ENCODE measurements around the gene TTC17. TPM values are rescaled to one million over a fixed set of nuclear protein-coding genes. Genes with fewer than 3 reads are reported as not detected.
"Not testable (repeated sequence)": the region's sequence is repeated elsewhere in the genome, so short reads cannot be mapped to it uniquely, and the experiment has no call there.

Gene TTC17
- total RNA-seq, 1 experiment from 2014 or later: 41.5 TPM

DNA sequence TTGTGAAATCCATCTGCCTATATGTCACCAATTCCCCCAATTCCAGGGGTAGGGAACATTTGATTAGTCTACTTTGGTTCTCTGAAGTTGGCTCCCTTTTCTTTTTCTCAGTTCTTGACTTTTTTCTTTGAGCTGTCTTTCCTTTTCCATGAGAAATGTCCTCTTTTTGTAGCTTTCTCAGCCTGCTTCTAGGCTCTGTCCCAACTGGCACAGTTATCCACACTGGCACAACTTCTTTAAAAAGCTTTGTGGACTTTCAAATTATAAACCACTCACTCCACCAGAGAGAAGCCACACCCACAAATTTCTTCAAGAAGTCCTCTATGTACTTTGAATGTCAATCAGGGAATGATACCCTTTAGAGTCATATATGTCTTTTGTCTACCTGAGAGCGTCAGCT is 100.5 kb downstream of the TTC17 start:
- peaks cover 10% of the 10 kb centered on the region for H3K36me3 ChIP-seq (replicated peaks; ENCODE audit: control insufficient read depth, insufficient read depth, low read length)
- no peak overlapping the region for H3K4me3 ChIP-seq (ENCODE audit: insufficient read depth, low read depth, low read length)
- DNase-seq: no peak
- H3K27me3 ChIP-seq (ENCODE audit: control insufficient read depth, insufficient read depth, low read length): no peaks in the 10 kb centered on the region

DNA sequence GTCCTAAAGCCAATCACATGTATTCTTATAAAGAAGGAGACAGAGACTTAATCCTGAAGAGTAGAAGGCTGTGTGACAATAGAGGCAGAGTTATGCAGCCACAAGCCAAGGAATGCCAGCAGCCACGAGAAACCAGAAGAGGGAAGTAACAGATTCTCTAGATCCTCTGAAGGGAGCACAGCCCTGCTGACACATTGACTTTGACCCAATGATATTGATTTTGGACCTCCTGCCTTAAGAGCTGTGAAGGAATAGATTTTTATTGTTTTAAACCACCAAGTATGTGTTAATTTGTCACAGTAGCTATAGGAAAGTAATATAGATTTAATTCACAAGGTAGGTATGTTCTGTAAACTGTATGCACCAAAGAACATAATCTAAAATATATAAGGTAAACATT is 103.6 kb downstream of the TTC17 start:
- no peaks in the 10 kb centered on the region for H3K27me3 ChIP-seq (ENCODE audit: control insufficient read depth, insufficient read depth, low read length)
- H3K36me3 ChIP-seq (replicated peaks; ENCODE audit: control insufficient read depth, insufficient read depth, low read length): peaks cover 13% of the 10 kb centered on the region
- no peak for DNase-seq
- no peak overlapping the region for H3K4me3 ChIP-seq (ENCODE audit: insufficient read depth, low read depth, low read length)

DNA sequence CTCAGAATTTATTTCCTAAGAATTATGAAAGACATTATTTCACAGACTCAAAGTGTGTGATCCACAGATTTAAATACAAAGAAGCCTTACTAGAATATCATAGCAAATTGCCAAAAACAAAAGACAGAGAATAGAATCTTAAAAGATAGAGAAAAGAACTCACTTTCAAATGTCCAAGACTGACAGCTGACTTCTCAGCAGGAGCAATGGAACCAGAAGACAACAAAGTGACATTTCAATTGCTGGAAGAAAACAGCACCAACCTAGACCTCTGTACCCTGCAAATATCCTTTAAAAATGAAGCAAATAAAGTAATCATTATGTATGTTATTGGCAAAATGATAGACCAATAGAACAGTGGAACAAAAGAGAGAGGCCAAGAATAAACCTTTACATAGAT is 109.2 kb downstream of the TTC17 start:
- Histone ChIP-seq H3K27me3 (ENCODE audit: control insufficient read depth, insufficient read depth, low read length) (no peaks in the 10 kb centered on the region), H3K4me3 (ENCODE audit: insufficient read depth, low read depth, low read length) (no peak overlapping the region), H3K36me3 (replicated peaks; ENCODE audit: control insufficient read depth, insufficient read depth, low read length) (peaks cover 3% of the 10 kb centered on the region)
- DNase-seq: no peak

DNA sequence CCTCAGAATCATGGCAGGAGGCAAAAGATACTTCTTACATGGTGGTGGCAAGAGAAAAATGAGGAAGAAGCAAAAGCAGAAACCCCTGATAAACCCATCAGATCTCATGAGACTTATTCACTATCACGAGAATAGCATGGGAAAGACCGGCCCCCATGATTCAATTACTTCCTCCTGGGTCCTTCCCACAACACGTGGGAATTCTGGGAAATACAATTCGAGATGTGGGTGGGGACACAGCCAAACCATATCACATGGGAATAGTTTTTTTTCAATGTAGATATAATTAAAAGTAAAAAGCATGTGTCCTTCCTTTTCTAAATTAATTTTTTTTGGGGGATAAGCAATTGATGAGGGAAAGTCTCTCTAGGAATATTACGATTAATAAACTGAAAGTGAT is 118.8 kb downstream of the TTC17 start:
- not testable (repeated sequence) for H3K4me3 ChIP-seq (ENCODE audit: insufficient read depth, low read depth, low read length)

DNA sequence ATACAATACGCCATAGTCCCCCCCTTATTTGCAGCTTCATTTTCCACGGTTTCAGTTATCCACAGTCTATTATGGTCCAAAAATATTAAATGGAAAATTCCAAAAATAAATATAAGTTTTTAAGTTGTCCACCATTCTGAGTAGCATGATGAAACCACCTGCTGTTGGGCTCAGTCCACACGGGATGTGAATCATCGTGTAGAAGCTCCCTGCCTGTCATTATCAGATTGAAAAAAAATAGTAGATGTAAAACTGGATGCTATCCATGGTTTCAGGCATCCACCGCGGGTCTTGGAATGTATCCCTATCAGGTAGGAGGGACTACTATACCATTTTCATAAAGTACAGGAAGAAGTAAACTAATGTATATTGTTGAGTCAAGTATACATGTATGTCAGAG is 127.4 kb downstream of the TTC17 start:
- no peaks in the 10 kb centered on the region for H3K27me3 ChIP-seq (ENCODE audit: control insufficient read depth, insufficient read depth, low read length)
- no peak for DNase-seq
- peaks cover 6% of the 10 kb centered on the region for H3K36me3 ChIP-seq (replicated peaks; ENCODE audit: control insufficient read depth, insufficient read depth, low read length)
- no peak overlapping the region for H3K4me3 ChIP-seq (ENCODE audit: insufficient read depth, low read depth, low read length)

More for the DNA sequence above, 118.8 kb downstream of the TTC17 start:
- DNase-seq; H3K36me3 ChIP-seq (replicated peaks; ENCODE audit: control insufficient read depth, insufficient read depth, low read length); H3K27me3 ChIP-seq (ENCODE audit: control insufficient read depth, insufficient read depth, low read length): not testable (repeated sequence)

DNA sequence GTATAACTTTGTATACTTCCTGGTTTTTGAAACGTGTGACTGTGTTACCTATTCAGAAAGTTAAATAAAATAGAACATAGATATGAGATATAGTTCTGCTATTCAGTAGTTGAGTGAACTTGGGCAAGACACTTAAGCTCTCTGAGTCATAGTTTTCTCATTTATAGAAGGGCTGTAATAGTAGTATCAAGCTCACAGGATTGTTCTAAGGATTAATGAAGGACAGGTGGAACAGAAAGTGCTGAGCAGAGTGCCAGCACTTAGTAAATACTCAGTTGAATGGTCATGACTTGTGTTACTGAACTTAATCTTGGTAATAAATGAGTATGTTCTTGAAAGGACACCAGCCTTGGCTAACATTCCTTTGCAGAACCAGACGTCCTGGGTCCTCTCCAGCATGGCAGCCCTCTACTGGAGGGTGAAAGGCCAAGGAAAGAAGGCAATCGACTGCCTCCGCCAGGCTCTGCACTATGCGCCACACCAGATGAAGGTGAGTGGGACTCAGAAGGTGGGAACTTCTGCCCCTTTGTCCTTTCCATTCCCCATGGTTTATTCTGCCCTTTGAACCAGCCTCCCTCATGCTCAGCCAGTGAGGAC is 131.2 kb downstream of the TTC17 start:
- DNase-seq: no peak
- no peaks in the 10 kb centered on the region for H3K27me3 ChIP-seq (ENCODE audit: control insufficient read depth, insufficient read depth, low read length)
- H3K36me3 ChIP-seq (replicated peaks; ENCODE audit: control insufficient read depth, insufficient read depth, low read length): peaks cover 10% of the 10 kb centered on the region
- H3K4me3 ChIP-seq (ENCODE audit: insufficient read depth, low read depth, low read length): no peak overlapping the region

DNA sequence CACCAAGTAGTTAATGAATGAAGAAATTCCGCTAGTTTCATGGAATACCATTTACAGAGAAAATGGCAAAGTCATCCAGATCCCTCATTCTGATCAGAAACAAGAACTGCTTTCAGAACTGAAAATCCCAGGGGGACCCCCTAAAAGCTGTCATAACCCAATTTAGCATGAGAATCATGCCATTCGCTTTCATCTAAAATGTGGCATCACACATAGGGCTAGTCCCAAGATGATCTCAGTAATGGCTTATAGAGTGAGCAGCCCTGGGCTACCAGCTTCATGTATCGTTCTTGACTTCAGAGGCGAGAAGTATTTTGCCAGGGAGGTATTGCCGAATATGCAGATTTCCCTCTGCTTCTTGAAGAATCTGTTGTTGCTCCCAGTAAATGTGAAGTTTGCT is 134.0 kb downstream of the TTC17 start:
- Histone ChIP-seq H3K27me3 (ENCODE audit: control insufficient read depth, insufficient read depth, low read length) (no peaks in the 10 kb centered on the region), H3K4me3 (ENCODE audit: insufficient read depth, low read depth, low read length) (no peak overlapping the region), H3K36me3 (replicated peaks; ENCODE audit: control insufficient read depth, insufficient read depth, low read length) (peaks cover 10% of the 10 kb centered on the region)
- DNase-seq: no peak

DNA sequence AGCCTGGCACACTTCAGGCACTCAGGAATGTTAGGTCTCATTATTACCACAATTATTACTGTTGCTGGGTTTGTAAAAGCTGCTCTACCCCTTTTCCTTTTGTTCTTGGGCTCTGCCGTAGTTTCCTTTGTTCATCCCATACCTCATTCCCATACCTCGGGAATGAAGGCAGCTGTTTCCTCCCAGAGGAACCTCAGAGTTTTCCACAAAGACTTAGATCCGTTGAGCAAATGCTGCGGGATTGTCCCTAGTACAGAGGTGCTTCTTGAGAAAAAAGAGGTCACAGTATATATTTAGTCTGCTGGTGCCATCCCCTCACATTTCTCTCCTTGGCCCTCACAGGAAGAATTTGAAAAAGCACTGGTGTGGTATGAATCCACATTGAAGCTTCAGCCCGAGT is 134.7 kb downstream of the TTC17 start:
- no peaks in the 10 kb centered on the region for H3K27me3 ChIP-seq (ENCODE audit: control insufficient read depth, insufficient read depth, low read length)
- H3K36me3 ChIP-seq (replicated peaks; ENCODE audit: control insufficient read depth, insufficient read depth, low read length): peaks cover 10% of the 10 kb centered on the region
- no peak for DNase-seq
- H3K4me3 ChIP-seq (ENCODE audit: insufficient read depth, low read depth, low read length): no peak overlapping the region

DNA sequence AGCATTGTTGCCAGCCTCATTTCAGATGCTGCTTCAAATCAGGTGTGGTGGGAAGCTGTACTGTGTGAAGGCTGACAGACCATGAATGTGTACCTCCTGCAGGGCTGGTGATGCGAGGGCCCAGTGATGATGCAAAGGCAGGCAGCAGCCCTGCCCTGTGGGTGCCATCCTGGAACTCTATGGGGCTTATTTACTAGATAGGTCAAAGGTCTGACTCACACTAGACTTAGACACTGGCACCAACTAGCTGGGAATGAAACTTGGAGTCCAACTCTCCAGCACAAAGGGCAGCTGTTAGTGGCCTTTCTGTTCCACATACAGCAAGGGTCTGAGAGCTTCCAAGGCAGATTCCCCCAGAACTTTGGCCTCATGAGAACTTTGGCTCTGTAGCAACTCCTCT is 138.4 kb downstream of the TTC17 start:
- Histone ChIP-seq H3K36me3 (replicated peaks; ENCODE audit: control insufficient read depth, insufficient read depth, low read length) (no peaks in the 10 kb centered on the region; the same call in 1 of the 2 replicates), H3K4me3 (ENCODE audit: insufficient read depth, low read depth, low read length) (no peak overlapping the region), H3K27me3 (ENCODE audit: control insufficient read depth, insufficient read depth, low read length) (no peaks in the 10 kb centered on the region)
- DNase-seq: no peak

DNA sequence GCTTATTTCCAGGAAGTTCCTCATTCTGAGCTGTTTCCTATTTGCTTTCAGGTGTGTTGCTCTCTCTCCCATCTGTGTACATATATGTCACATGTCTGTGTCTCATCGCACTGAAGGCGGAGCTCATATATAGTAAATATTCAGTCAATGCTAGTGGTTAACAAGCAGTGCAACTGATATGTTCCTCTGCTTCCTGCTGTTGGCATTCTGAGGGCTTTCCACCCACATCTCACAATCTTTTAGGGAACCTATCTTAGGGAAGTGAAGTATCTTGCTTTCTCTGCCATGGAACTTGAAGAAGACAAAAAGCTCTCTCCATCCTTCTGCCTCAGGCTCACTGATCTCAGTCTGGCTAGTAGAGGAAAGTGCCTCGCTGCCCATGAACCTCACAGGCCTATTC is 139.8 kb downstream of the TTC17 start:
- Histone ChIP-seq H3K4me3 (ENCODE audit: insufficient read depth, low read depth, low read length) (no peak overlapping the region), H3K36me3 (replicated peaks; ENCODE audit: control insufficient read depth, insufficient read depth, low read length) (no peaks in the 10 kb centered on the region), H3K27me3 (ENCODE audit: control insufficient read depth, insufficient read depth, low read length) (no peaks in the 10 kb centered on the region)
- no peak for DNase-seq

DNA sequence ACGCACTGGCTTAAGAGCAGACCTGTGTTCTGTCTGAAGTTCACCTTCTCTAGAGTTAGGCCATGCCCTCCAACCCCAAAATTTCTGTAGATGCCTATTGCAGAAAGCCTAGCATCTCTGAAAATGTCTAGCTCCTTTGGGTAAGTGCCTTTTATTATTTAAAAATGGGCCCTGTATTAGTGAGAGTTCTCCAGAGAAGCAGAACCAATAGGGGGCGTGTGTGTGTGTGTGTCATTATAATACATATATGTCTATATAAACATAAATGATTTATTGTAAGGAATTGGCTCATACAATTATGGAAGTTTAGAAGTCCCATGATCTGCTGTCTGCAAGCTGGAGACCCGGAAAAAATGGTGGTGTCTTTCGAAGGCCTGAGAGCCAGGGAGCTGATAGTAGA is 144.7 kb downstream of the TTC17 start:
- Histone ChIP-seq H3K4me3 (ENCODE audit: insufficient read depth, low read depth, low read length) (no peak overlapping the region), H3K27me3 (ENCODE audit: control insufficient read depth, insufficient read depth, low read length) (no peaks in the 10 kb centered on the region), H3K36me3 (replicated peaks; ENCODE audit: control insufficient read depth, insufficient read depth, low read length) (no peaks in the 10 kb centered on the region)
- no peak for DNase-seq

DNA sequence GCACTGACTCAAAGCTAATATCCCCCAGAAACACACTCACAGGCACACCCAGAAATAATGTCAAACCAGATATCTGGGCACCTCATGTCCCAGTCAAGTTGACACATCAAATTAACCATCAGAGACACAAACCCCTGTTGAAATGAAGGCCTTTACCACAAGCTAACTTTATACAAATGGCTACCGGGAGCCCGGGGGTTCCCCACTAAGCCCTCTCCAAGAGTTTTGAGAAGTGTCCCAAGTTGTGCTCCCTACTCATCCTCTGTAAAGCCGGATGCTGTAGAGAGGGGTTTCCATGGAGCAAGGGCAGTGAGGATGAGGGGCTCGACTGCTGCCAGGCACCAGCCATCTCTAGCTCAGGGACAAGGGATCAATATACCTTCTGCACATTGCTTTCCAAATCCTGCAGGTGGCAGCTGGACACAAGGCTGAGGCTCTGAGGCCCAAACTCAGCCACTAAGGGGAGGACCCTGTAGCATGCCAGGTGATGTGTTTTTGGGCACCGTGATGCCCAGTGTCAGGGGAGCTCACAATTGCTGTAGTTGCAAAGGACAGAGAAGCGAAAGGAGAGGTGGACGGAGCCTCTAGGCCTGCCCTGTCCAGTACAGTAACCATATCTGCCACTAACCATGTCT is 145.7 kb downstream of the TTC17 start:
- peak; percentile 55 for DNase-seq
- Histone ChIP-seq H3K4me3 (ENCODE audit: insufficient read depth, low read depth, low read length) (no peak overlapping the region), H3K36me3 (replicated peaks; ENCODE audit: control insufficient read depth, insufficient read depth, low read length) (no peaks in the 10 kb centered on the region), H3K27me3 (ENCODE audit: control insufficient read depth, insufficient read depth, low read length) (no peaks in the 10 kb centered on the region)

DNA sequence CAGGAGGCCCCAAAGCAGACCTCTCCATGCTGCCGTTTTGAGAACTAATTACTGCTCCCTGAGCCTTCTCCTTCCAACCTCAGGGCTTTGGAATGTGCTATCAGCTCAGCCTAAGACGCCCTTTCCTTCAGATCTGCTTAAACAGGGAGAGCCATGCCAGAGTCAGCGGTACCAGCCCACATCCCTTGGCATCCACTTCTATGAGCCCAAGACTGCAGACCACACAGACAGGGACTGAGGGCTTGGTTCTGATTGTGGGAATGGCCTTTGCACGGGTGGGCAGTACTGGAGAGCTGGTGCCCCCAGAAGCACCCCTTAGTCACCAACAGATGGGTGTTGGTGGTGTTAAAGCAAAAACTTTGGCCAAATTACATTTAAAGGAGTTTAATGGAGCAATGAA is 146.5 kb downstream of the TTC17 start:
- Histone ChIP-seq H3K36me3 (replicated peaks; ENCODE audit: control insufficient read depth, insufficient read depth, low read length) (no peaks in the 10 kb centered on the region), H3K27me3 (ENCODE audit: control insufficient read depth, insufficient read depth, low read length) (no peaks in the 10 kb centered on the region), H3K4me3 (ENCODE audit: insufficient read depth, low read depth, low read length) (no peak overlapping the region)
- no peak for DNase-seq

DNA sequence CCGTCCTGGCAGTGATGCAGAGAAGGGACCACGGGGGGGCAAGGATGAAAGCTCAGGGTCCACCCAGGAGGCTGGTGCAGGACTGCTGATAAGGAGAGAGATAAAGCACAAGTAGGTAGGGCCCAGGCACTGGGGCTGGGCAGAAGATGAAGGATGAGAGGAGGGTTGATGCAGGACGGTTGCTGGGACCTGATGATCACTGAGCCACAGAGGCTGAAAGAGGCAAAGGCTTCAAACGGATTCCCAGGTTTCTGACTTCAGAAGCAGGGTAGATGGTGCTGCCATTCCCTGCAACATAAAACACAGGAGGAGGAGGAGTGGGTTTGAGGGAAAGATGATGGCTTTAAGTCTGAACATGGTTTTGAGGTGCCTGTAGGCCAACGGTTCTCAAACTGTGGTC is 148.5 kb downstream of the TTC17 start:
- DNase-seq: no peak

DNA sequence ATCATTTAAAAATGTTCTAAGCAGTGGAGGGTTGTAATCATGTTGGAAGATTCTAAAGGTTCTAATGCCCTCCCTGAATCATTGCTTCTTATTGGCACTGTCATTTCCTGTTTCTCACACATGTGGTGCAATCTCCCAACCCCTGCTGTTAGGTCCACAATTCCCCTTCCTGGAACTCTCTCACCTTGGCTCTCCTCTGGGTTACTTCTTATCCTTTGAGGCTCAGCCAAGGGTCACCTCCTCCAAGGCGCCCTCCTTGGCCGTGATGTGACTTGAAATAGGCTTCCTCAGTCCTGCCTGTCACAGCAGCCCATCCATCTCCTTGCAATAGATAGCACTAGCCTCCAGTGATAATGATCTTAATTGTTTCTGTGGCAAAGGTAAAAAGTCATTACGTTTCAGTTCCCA is 149.8 kb downstream of the TTC17 start:
- Histone ChIP-seq H3K36me3 (replicated peaks; ENCODE audit: control insufficient read depth, insufficient read depth, low read length) (no peaks in the 10 kb centered on the region), H3K4me3 (ENCODE audit: insufficient read depth, low read depth, low read length) (no peak overlapping the region), H3K27me3 (ENCODE audit: control insufficient read depth, insufficient read depth, low read length) (no peaks in the 10 kb centered on the region)
- no peak for DNase-seq

More for the DNA sequence above, 148.5 kb downstream of the TTC17 start:
- H3K4me3 ChIP-seq (ENCODE audit: insufficient read depth, low read depth, low read length): no peak overlapping the region
- H3K27me3 ChIP-seq (ENCODE audit: control insufficient read depth, insufficient read depth, low read length): no peaks in the 10 kb centered on the region
- H3K36me3 ChIP-seq (replicated peaks; ENCODE audit: control insufficient read depth, insufficient read depth, low read length): no peaks in the 10 kb centered on the region

DNA sequence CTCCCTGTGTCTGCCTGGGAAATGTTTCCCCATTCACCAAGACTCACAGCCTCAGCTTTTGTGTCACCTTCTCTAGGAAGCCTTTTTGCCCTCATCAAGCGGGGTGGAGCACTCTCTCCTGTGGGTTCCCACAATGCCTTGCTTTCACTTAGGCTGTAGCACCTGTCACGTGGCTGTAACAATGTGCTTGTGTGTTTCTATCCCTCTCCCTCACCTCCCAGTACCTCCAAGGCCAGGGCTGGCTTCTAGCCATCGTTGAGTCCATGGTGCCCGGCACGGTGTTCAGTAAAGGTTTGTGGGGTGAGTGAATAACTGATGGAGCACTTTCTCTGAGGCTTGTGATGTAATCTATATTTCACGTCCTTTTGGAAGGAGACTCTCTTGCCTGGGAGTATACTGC is 153.2 kb downstream of the TTC17 start:
- no peak for DNase-seq
- no peak overlapping the region for H3K4me3 ChIP-seq (ENCODE audit: insufficient read depth, low read depth, low read length)
- no peaks in the 10 kb centered on the region for H3K36me3 ChIP-seq (replicated peaks; ENCODE audit: control insufficient read depth, insufficient read depth, low read length)
- H3K27me3 ChIP-seq (ENCODE audit: control insufficient read depth, insufficient read depth, low read length): no peaks in the 10 kb centered on the region
